Nephron (organoid): ENCODE data around the gene HGS.

ENCODE experiments used
- H3K27ac Mint-ChIP-seq, 3 experiments: 2 replicates each; pipeline ENCODE4 v1.8.0; 2020; ENCODE audit warnings: mixed read lengths in 3 of 3, mild to moderate bottlenecking in 2 of 3, moderate library complexity in 1 of 3
- H3K27me3 Mint-ChIP-seq: 2 replicates; pipeline ENCODE4 v1.8.0; 2021; ENCODE audit warnings: low read depth, mild to moderate bottlenecking, moderate library complexity, mixed read lengths
- H3K36me3 Mint-ChIP-seq: 2 replicates; pipeline ENCODE4 v1.8.0; 2020; ENCODE audit warnings: low read depth, mixed read lengths
- H3K4me1 Mint-ChIP-seq: 2 replicates; pipeline ENCODE4 v1.8.0; 2020; ENCODE audit warnings: mixed read lengths
- H3K4me3 Mint-ChIP-seq, 3 experiments: 2 replicates each; pipeline ENCODE4 v1.8.0; 2020; ENCODE audit warnings: mild to moderate bottlenecking in 3 of 3, mixed read lengths in 3 of 3, moderate library complexity in 2 of 3
- H3K9me3 Mint-ChIP-seq: 2 replicates; pipeline ENCODE4 v1.8.0; 2020; ENCODE audit warnings: mixed read lengths
- TF ChIP-seq, protein P1 (sequence below), 3 experiments: fragments of 200-600 bp; sonication (generic); IDR thresholded peaks; one replicate each; pipeline ENCODE4 v1.5.0; 2021; ENCODE audit warnings: antibody characterized with exemption in 3 of 3; ENCODE audit not compliant: unreplicated experiment in 3 of 3

Gene HGS

DNA sequence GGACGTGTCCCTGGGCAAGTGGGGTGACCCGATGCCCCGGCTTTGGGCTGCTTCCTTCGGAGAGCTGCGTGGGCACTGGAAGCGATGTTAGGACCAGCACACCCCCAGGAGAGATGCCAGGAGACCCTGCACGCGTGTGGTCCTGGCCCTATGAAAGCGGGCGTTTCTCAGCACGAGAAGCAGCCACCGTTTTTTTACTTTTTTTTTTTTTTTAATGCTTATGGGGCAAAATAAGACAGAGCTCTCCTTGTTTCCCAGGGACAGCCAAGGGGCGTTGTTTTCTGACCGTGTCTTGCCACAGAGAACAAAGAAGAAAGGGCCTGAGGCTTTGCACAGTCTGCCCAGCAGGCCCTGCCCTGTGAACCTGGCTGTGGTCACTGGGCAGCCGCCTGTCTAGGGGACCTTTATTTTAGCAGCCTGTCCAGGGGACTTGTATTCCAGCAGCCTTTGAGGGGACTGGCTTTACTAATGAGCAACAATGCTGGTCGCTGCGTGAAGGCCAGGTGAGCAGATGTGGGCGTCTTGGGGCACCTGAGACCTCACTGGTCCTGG is 29.3 kb downstream of the HGS start:
- peak overlapping the region in 2 of 3 experiments; percentile 52 to 63 for H3K27ac Mint-ChIP-seq
- TF ChIP-seq, protein P1, sequence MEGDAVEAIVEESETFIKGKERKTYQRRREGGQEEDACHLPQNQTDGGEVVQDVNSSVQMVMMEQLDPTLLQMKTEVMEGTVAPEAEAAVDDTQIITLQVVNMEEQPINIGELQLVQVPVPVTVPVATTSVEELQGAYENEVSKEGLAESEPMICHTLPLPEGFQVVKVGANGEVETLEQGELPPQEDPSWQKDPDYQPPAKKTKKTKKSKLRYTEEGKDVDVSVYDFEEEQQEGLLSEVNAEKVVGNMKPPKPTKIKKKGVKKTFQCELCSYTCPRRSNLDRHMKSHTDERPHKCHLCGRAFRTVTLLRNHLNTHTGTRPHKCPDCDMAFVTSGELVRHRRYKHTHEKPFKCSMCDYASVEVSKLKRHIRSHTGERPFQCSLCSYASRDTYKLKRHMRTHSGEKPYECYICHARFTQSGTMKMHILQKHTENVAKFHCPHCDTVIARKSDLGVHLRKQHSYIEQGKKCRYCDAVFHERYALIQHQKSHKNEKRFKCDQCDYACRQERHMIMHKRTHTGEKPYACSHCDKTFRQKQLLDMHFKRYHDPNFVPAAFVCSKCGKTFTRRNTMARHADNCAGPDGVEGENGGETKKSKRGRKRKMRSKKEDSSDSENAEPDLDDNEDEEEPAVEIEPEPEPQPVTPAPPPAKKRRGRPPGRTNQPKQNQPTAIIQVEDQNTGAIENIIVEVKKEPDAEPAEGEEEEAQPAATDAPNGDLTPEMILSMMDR (IDR thresholded peaks at IDR 0.05; ENCODE audit: unreplicated experiment in 3 of 3): no peak
- H3K4me3 Mint-ChIP-seq: peak overlapping the region; percentile 89 to 93 (median 89)
- peaks cover 16% of the 10 kb centered on the region for H3K27me3 Mint-ChIP-seq
- peaks cover 14% of the 10 kb centered on the region for H3K4me1 Mint-ChIP-seq
- no peaks in the 10 kb centered on the region for H3K9me3 Mint-ChIP-seq
- no peaks in the 10 kb centered on the region for H3K36me3 Mint-ChIP-seq

DNA sequence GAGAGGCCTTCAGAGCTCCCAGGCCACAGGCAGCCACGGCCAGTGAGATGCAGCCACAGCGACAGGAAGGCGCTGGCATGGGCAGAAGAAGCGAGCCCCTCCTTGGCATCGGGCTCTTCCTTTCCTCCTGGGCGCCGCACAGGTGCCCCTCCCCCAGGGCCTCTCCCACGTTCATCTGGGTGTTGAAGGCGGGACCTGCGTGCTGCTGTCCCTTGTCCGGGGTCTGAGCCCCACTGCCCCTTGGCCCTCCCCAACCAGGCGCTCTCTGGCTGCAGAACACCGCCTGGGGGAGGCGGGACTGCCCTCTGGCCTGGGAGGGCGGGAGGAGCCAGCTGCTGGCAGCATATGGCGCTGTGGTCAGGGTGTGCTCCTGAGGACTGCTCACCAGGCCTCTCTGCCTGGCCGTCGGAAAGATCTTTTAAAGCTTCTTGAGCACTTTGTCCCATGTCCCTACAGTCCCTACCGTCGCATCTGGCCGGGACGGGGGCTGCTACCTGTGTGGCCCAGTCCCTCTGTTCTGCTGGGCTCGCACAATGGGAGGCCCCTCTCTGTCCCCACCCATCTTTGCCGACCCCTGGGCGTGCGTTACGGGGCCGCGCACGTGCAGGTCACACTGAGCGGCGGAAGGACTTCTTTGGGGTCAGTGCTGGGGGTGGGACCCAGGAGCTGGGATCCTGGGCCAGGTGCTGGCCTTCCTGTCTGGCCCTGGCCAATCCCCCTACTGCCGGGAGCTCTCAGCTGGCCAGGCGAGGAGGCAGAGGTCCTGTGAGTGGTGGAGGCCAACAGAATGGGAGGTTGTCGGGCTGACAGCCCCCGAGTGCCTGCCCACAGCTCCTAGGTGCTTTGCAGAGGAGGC is 30.0 kb downstream of the HGS start:
- Mint-ChIP-seq H3K36me3 (no peaks in the 10 kb centered on the region), H3K4me3 (peak overlapping the region; percentile 89 to 93 (median 89)), H3K4me1 (peaks cover 14% of the 10 kb centered on the region), H3K27ac (peak overlapping the region in 2 of 3 experiments; percentile 52 to 63), H3K9me3 (no peaks in the 10 kb centered on the region), H3K27me3 (peaks cover 16% of the 10 kb centered on the region)
- TF ChIP-seq, protein P1 (IDR thresholded peaks at IDR 0.05; ENCODE audit: unreplicated experiment in 3 of 3): no peak

DNA sequence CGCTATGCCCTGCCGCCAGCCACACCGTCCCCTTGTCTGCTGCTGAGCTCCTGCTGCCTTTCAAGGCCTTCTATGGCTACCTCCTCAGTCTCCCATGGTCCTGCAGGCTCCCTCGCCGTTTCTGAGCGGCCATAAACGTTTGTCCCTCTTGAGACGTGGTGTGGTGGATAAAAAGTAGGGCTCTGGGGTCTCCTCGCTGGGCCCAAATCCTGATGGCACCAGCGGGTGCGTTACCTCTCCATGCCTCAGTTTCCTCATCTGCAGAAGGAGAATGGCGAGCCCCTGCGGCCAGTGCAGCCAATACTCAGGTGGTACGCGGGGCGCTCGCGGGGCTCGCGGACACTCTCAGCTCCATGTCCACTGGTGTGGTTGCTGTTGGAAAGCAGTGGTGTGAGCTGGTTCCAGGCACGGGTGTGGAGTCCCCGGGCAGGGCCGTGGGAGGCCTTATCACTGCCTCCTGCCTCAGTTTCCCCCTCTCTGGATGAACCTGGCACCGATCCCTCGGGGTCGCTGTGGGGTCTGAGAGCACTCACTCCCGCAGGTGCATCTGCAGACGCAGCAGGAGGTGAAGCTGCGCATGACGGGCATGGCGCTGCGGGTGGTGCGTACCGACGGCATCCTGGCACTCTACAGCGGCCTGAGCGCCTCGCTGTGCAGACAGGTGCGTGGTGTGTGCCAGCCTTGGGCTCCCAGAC is 30.7 kb downstream of the HGS start:
- TF ChIP-seq, protein P1 (IDR thresholded peaks at IDR 0.05; ENCODE audit: unreplicated experiment in 3 of 3): no peak
- no peaks in the 10 kb centered on the region for H3K9me3 Mint-ChIP-seq
- peaks cover 16% of the 10 kb centered on the region for H3K27me3 Mint-ChIP-seq
- no peak overlapping the region for H3K27ac Mint-ChIP-seq
- H3K4me1 Mint-ChIP-seq: peaks cover 14% of the 10 kb centered on the region
- H3K36me3 Mint-ChIP-seq: no peaks in the 10 kb centered on the region
- peak overlapping the region; percentile 34 to 93 (median 58) for H3K4me3 Mint-ChIP-seq

DNA sequence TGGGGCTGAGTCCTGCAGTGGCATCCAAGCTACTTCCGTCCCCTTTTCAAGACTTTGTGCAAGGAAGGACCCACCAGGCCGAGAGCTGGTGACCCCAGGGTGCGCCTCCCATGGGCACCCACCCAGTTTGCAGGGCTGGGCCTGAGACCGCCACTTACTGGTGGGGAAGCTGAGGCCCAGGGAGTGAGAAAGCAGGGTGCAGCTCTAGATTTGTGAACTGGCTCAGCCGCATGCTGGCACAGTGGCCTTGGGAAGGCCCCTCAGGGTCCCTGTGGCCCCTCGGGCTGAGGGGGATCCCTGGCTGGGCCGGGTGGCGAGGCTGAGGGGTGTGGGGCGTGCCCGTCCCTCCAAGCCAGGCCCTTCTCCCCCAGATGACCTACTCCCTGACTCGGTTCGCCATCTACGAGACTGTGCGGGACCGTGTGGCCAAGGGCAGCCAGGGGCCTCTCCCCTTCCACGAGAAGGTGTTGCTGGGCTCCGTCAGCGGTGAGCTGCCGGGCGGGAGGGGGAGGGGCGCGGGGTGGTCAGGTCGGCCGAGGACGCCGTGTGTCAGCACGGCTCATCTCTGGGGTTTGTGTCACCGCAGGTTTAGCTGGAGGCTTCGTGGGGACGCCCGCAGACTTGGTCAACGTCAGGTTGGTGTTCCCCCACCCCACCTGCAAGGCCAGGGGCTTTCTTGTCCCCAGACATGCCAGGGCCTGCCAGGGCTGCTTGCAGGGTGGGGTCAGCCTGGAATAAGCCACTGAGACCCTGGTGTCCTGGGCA is 31.5 kb downstream of the HGS start:
- Mint-ChIP-seq H3K36me3 (no peaks in the 10 kb centered on the region), H3K9me3 (no peaks in the 10 kb centered on the region), H3K27me3 (peaks cover 13% of the 10 kb centered on the region), H3K27ac (no peak overlapping the region), H3K4me1 (peaks cover 14% of the 10 kb centered on the region), H3K4me3 (no peak overlapping the region)
- TF ChIP-seq, protein P1 (IDR thresholded peaks at IDR 0.05; ENCODE audit: unreplicated experiment in 3 of 3): no peak

DNA sequence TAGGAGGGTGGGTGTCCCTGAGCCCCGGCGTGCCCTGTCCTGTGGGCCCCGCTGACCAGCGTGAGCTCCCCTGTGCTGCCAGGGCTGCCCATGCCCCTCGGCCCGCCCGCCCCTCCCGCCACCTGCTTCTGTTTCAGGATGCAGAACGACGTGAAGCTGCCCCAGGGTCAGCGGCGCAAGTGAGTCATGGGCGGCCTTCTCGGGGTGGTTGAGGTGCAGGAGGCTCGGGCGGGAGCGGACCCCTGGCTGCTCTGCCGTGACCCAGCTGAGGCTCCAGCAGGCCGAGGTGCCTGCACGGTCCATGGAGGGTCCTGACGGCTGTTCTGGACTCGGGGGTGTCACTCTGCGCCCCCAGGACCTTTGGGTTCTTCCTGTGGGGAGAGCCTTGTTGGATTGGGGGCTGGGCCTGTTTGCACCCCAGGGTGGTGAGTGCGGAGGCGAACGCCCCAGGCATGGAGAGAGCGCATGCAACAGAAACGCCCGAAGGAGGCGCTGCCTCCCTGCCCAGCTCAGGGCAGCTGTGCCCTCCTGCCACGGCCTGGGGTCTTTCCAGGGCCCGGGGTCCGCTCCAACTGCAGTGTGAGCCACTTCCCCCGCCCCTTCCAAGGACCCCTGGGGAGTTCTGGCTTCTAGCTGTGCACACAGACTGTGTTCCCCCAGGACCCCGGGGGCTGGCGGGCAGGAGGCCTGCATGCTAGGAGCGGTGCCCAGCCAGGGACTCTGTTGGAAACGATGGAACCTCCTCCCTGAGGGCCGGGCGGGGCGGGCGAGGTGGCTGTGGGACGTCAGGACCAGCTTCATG is 32.3 kb downstream of the HGS start:
- Mint-ChIP-seq H3K9me3 (no peaks in the 10 kb centered on the region), H3K27ac (no peak overlapping the region), H3K4me3 (no peak overlapping the region), H3K36me3 (no peaks in the 10 kb centered on the region), H3K27me3 (peaks cover 5% of the 10 kb centered on the region), H3K4me1 (peaks cover 8% of the 10 kb centered on the region)
- TF ChIP-seq, protein P1 (IDR thresholded peaks at IDR 0.05; ENCODE audit: unreplicated experiment in 3 of 3): no peak
